KOPT-K1 (cell line): ENCODE measurements around the gene FASLG.
A peak's percentile ranks its signal among the peaks of the same experiment; 100 is the strongest.

Experiments used
- H3K27ac ChIP-seq: fragments of 200-600 bp; sonication (generic); 2 replicates; pipeline ENCODE4 v1.5.1; 2016; ENCODE audit warnings: antibody characterized with exemption, mild to moderate bottlenecking, low read depth, low read length; ENCODE audit not compliant: poor library complexity, severe bottlenecking
- H3K36me3 ChIP-seq: fragments of 200-600 bp; sonication (generic); 2 replicates; pipeline ENCODE4 v1.5.1; 2017; ENCODE audit warnings: antibody characterized with exemption, mild to moderate bottlenecking, low read length, moderate library complexity; ENCODE audit not compliant: insufficient read depth
- H3K9me3 ChIP-seq: fragments of 200-600 bp; sonication (generic); 2 replicates; pipeline ENCODE4 v1.5.1; 2017; ENCODE audit warnings: antibody characterized with exemption, low read length, mild to moderate bottlenecking; ENCODE audit not compliant: insufficient read depth, poor library complexity, severe bottlenecking

FASLG gene

GRCh38 chr1:172662464-172663109 lies 3.7 kb downstream of the FASLG start:
- Histone ChIP-seq H3K27ac (no peak overlapping the region), H3K36me3 (no peaks in the 10 kb centered on the region), H3K9me3 (no peaks in the 10 kb centered on the region)

GRCh38 chr1:172663732-172664131 lies 4.8 kb downstream of the FASLG start:
- Histone ChIP-seq H3K9me3 (no peaks in the 10 kb centered on the region), H3K27ac (no peak overlapping the region), H3K36me3 (no peaks in the 10 kb centered on the region)

- H3K36me3 ChIP-seq, result no peaks in the 10 kb centered on the region
- H3K27ac ChIP-seq, result no peak overlapping the region
- no peaks in the 10 kb centered on the region for H3K9me3 ChIP-seq
Measured at GRCh38 chr1:172668097-172668496, 9.2 kb downstream of the FASLG start.

GRCh38 chr1:172669011-172669410 lies 10.1 kb downstream of the FASLG start:
- H3K27ac ChIP-seq, result no peak overlapping the region
- H3K36me3 ChIP-seq, result no peaks in the 10 kb centered on the region
- no peaks in the 10 kb centered on the region for H3K9me3 ChIP-seq

GRCh38 chr1:172670316-172670715 lies 11.4 kb downstream of the FASLG start:
- Histone ChIP-seq H3K36me3 (no peaks in the 10 kb centered on the region), H3K27ac (no peak overlapping the region), H3K9me3 (no peaks in the 10 kb centered on the region)

- Histone ChIP-seq H3K27ac (no peak overlapping the region), H3K9me3 (no peaks in the 10 kb centered on the region), H3K36me3 (no peaks in the 10 kb centered on the region)
Measured at GRCh38 chr1:172670791-172671190, 11.9 kb downstream of the FASLG start.

GRCh38 chr1:172671591-172671990 lies 12.7 kb downstream of the FASLG start:
- no peaks in the 10 kb centered on the region for H3K36me3 ChIP-seq
- H3K27ac ChIP-seq, result no peak overlapping the region
- no peaks in the 10 kb centered on the region for H3K9me3 ChIP-seq

GRCh38 chr1:172672720-172673119 lies 13.8 kb downstream of the FASLG start:
- no peaks in the 10 kb centered on the region for H3K9me3 ChIP-seq
- no peaks in the 10 kb centered on the region for H3K36me3 ChIP-seq
- no peak overlapping the region for H3K27ac ChIP-seq

GRCh38 chr1:172673761-172674160 lies 14.9 kb downstream of the FASLG start:
- no peak overlapping the region for H3K27ac ChIP-seq
- no peaks in the 10 kb centered on the region for H3K9me3 ChIP-seq
- H3K36me3 ChIP-seq, result no peaks in the 10 kb centered on the region

- no peaks in the 10 kb centered on the region for H3K9me3 ChIP-seq
- no peaks in the 10 kb centered on the region for H3K36me3 ChIP-seq
- H3K27ac ChIP-seq, result peak overlapping the region; percentile 41
Measured at GRCh38 chr1:172674831-172675613, 16.1 kb downstream of the FASLG start.

- Histone ChIP-seq H3K27ac (peak overlapping the region; percentile 45), H3K36me3 (no peaks in the 10 kb centered on the region), H3K9me3 (no peaks in the 10 kb centered on the region)
Measured at GRCh38 chr1:172679000-172679772, 20.3 kb downstream of the FASLG start.

- Histone ChIP-seq H3K9me3 (no peaks in the 10 kb centered on the region), H3K36me3 (no peaks in the 10 kb centered on the region), H3K27ac (no peak overlapping the region)
Measured at GRCh38 chr1:172680244-172680643, 21.3 kb downstream of the FASLG start.

- Histone ChIP-seq H3K36me3 (no peaks in the 10 kb centered on the region), H3K9me3 (no peaks in the 10 kb centered on the region), H3K27ac (peak overlapping the region; percentile 12)
Measured at GRCh38 chr1:172680733-172681275, 21.9 kb downstream of the FASLG start.

- Histone ChIP-seq H3K9me3 (no peaks in the 10 kb centered on the region), H3K27ac (no peak overlapping the region), H3K36me3 (no peaks in the 10 kb centered on the region)
Measured at GRCh38 chr1:172682812-172683211, 23.9 kb downstream of the FASLG start.

- Histone ChIP-seq H3K36me3 (no peaks in the 10 kb centered on the region), H3K9me3 (no peaks in the 10 kb centered on the region), H3K27ac (no peak overlapping the region)
Measured at GRCh38 chr1:172686143-172686542, 27.2 kb downstream of the FASLG start.
